HAP-1 (cell line): ENCODE measurements around the gene CAPN9.

Source experiments
- DNase-seq, 2 experiments: peaks; one replicate each; pipeline ENCODE4 v3.0.0-alpha.2; 2016 to 2020; ENCODE audit warnings: low spot score in 2 of 2
- H3K27me3 ChIP-seq: fragments of 250-450 bp; sonication (Bioruptor Pico); 2 replicates; pipeline ENCODE4 v1.5.1; 2020; ENCODE audit warnings: low read depth, mild to moderate bottlenecking, moderate library complexity
- H3K36me3 ChIP-seq: fragments of 250-450 bp; sonication (Bioruptor Pico); replicated peaks from 2 replicates; pipeline ENCODE4 v1.5.1; 2020; ENCODE audit warnings: mild to moderate bottlenecking
- H3K4me1 ChIP-seq: fragments of 250-450 bp; sonication (Bioruptor Pico); 2 replicates; pipeline ENCODE4 v1.5.1; 2020; ENCODE audit warnings: mild to moderate bottlenecking
- H3K4me3 ChIP-seq: fragments of 250-450 bp; sonication (Bioruptor Pico); 2 replicates; pipeline ENCODE4 v1.5.1; 2020; ENCODE audit warnings: mild to moderate bottlenecking, moderate library complexity
- H3K9me3 ChIP-seq: fragments of 250-450 bp; sonication (Bioruptor Pico); 2 replicates; pipeline ENCODE4 v1.5.1; 2020; ENCODE audit warnings: mild to moderate bottlenecking, moderate library complexity
- in situ Hi-C: fragments of 300-500 bp; cut with MboI; formaldehyde crosslinking; loops from 3 replicates; pipeline ENCODE4 v1.14.3; 2020; ENCODE audit warnings: low sequenced_read_pairs, inconsistent platforms, mixed read lengths

Gene CAPN9

GRCh38 chr1:230781594-230781993, 34.4 kb downstream of the CAPN9 start:
- no peak overlapping the region for H3K4me3 ChIP-seq
- H3K4me1 ChIP-seq = peaks cover 26% of the 10 kb centered on the region
- no peaks in the 10 kb centered on the region for H3K9me3 ChIP-seq
- H3K36me3 ChIP-seq = no peaks in the 10 kb centered on the region
- peak in 1 of 2 experiments; percentile 53 for DNase-seq
- in situ Hi-C loops = no loop called here
- H3K27me3 ChIP-seq = no peaks in the 10 kb centered on the region

DNA sequence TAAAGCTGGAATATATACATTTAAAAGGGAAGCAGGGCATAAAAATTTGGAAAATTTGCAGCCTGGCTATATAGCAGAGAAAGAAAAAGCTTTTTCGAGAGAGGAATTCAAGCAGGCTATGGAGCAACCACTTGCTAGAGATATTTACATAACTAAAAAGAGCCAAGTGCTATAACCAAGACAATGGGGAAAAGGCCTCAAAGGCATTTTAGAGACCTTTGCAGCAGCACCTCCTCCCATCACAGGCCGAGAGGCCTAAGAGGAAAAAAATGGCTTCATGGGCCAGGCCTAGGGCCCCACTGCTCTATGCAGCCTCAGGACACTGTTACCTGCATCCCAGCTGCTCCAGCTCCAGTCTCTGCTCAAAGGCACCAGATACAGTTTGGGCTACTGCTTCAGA, 37.0 kb downstream of the CAPN9 start:
- DNase-seq = peak; percentile 41 to 65
- H3K9me3 ChIP-seq = no peaks in the 10 kb centered on the region
- in situ Hi-C loops = no loop called here
- no peaks in the 10 kb centered on the region for H3K27me3 ChIP-seq
- H3K36me3 ChIP-seq = no peaks in the 10 kb centered on the region
- peaks cover 20% of the 10 kb centered on the region for H3K4me1 ChIP-seq
- no peak overlapping the region for H3K4me3 ChIP-seq

GRCh38 chr1:230785636-230786384, 38.6 kb downstream of the CAPN9 start:
- in situ Hi-C loops = no loop called here
- no peaks in the 10 kb centered on the region for H3K27me3 ChIP-seq

GRCh38 chr1:230786385-230786753, 39.2 kb downstream of the CAPN9 start:
- no peaks in the 10 kb centered on the region for H3K27me3 ChIP-seq
- in situ Hi-C loops = no loop called here
- H3K4me1 ChIP-seq = peaks cover 10% of the 10 kb centered on the region
- no peaks in the 10 kb centered on the region for H3K36me3 ChIP-seq
- no peak overlapping the region for H3K4me3 ChIP-seq
- no peak for DNase-seq
- H3K9me3 ChIP-seq = no peaks in the 10 kb centered on the region

More at GRCh38 chr1:230785636-230786384, 38.6 kb downstream of the CAPN9 start:
- Histone ChIP-seq H3K36me3 (no peaks in the 10 kb centered on the region), H3K9me3 (no peaks in the 10 kb centered on the region), H3K4me1 (peaks cover 12% of the 10 kb centered on the region), H3K4me3 (no peak overlapping the region)
- no peak for DNase-seq

DNA sequence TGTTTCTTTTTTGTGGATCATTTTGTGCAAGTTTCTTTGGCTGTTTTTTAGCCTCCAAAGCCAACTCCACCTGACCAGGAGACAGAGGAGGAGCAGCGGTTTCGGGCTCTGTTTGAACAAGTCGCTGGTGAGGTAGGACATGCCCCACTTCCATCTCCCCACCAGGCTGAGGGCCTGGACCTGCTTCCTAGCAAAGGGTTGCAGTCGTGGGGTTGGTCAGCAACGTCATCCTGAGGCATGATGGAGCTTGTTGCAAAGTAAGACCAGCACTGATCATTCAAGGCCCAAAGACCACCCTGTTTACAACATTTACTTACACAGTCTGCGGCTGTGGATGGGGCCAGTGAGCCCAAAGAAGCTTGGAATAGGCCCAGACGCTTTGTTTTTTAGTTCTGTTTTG, 40.3 kb downstream of the CAPN9 start:
- no peaks in the 10 kb centered on the region for H3K27me3 ChIP-seq
- DNase-seq = no peak
- no peak overlapping the region for H3K4me3 ChIP-seq
- H3K4me1 ChIP-seq = peaks cover 9% of the 10 kb centered on the region
- no peaks in the 10 kb centered on the region for H3K36me3 ChIP-seq
- H3K9me3 ChIP-seq = no peaks in the 10 kb centered on the region
- in situ Hi-C loops = no loop called here

DNA sequence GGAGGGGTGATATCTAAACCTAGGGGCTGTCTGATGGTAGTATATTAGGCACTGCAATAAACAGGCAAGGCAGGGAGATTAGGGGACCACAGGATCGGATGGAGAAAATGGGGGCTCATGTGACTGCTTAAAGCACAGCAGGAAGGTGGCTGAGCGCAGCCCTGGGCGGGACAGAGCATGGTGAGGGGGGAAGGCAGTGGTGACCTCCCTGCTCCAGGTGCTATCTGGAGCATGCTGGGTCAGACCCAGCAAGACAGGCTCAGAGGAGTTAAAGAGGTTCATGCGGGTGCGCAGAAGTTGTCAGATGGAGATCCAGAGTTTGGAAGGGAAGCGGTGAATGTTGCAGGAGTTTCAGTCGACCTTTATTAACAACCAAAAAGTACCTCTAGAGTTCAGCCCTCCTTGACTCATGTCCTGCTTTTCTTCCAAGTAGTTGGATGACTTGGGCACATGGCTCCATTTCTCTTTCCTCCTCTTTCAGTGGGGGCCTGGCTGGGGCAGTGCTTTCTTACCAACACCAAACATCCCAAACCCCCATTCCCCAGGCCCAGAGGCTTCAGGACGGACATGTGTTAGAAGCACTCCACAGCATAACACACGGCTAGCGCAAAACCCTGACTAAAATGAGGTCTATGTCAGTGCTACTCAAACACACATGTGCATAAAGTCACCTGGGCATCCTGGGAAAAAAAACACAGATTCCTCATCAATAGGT, 41.5 kb downstream of the CAPN9 start:
- in situ Hi-C loops = no loop called here
- Histone ChIP-seq H3K4me3 (no peak overlapping the region), H3K36me3 (no peaks in the 10 kb centered on the region), H3K4me1 (peaks cover 7% of the 10 kb centered on the region), H3K9me3 (no peaks in the 10 kb centered on the region), H3K27me3 (no peaks in the 10 kb centered on the region)
- DNase-seq = no peak

- no peak for DNase-seq
- H3K4me3 ChIP-seq = no peak overlapping the region
- no peaks in the 10 kb centered on the region for H3K27me3 ChIP-seq
- H3K4me1 ChIP-seq = no peaks in the 10 kb centered on the region
- in situ Hi-C loops = no loop called here
- no peaks in the 10 kb centered on the region for H3K36me3 ChIP-seq
- no peaks in the 10 kb centered on the region for H3K9me3 ChIP-seq
Measured at GRCh38 chr1:230790026-230790425, 42.8 kb downstream of the CAPN9 start.

DNA sequence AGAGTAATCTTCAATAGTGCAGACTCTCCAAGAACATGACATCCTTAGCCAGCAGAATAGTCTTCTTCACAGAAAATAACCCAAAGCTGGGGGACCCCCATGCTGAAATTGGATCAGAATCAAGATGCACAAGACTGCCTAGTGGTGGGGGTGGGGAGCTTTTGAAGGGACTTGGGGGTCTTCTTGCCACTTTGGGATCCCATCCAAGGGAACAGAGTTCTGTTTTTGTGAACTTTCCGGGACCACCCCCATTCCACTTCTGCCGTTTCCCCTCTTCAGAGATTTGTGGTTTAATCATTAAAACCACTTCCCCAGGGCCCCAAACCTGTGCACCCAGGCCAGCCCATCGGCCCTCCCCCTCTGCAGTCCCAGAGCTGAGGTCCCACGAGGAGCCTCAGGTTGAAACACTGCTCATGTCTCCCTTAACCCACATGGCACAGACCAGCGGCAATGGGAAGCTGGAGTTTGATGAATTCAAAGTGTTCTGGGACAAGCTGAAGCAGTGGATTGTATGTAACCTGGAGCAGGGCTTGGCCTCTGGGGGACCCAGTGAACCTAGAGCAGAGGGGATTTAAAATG, 44.9 kb downstream of the CAPN9 start:
- Histone ChIP-seq H3K36me3 (no peaks in the 10 kb centered on the region), H3K27me3 (no peaks in the 10 kb centered on the region), H3K9me3 (no peaks in the 10 kb centered on the region), H3K4me1 (no peaks in the 10 kb centered on the region), H3K4me3 (no peak overlapping the region)
- DNase-seq = no peak
- in situ Hi-C loops = no loop called here

- no peaks in the 10 kb centered on the region for H3K9me3 ChIP-seq
- no peaks in the 10 kb centered on the region for H3K4me1 ChIP-seq
- H3K36me3 ChIP-seq = no peaks in the 10 kb centered on the region
- in situ Hi-C loops = no loop called here
- DNase-seq = no peak
- H3K4me3 ChIP-seq = no peak overlapping the region
- H3K27me3 ChIP-seq = no peaks in the 10 kb centered on the region
Measured at GRCh38 chr1:230792691-230793462, 45.7 kb downstream of the CAPN9 start.

DNA sequence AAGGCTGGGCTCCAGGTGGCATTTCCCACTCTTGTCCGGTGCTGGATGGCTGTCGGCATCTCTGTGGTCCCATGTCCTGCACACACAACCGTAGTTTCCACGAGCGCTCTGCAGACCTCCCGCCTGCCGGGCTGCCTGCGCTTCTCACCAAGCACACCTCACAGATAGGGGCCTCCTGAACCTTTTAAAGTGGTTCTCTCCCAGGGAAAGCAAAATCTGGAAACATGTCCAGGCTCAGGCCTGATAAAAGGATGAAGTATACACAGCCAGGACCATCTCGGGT, 46.2 kb downstream of the CAPN9 start:
- H3K4me3 ChIP-seq = no peak overlapping the region
- no peak for DNase-seq
- no peaks in the 10 kb centered on the region for H3K36me3 ChIP-seq
- no peaks in the 10 kb centered on the region for H3K9me3 ChIP-seq
- no peaks in the 10 kb centered on the region for H3K4me1 ChIP-seq
- no peaks in the 10 kb centered on the region for H3K27me3 ChIP-seq
- in situ Hi-C loops = no loop called here

DNA sequence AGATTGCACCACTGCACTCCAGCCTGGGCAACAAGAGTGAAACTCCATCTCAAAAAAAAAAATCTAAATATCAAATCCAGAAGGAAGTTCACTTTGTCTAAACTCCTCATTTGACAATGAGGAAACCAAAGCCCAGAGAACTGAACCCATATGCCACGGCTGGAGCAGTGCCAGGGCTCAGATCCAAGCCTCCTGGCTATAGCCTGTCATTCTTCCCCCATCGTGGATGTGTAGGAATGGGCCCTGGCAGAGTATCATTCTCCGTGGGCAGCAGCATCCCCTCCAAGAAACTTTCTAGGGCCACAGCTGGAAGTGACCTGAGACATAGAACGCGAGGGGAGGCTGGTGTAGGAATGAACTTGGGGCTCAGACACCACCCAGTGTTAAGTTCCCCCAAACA, 47.2 kb downstream of the CAPN9 start:
- no peak for DNase-seq
- Histone ChIP-seq H3K27me3 (no peaks in the 10 kb centered on the region), H3K4me1 (no peaks in the 10 kb centered on the region), H3K36me3 (no peaks in the 10 kb centered on the region), H3K9me3 (no peaks in the 10 kb centered on the region), H3K4me3 (no peak overlapping the region)
- in situ Hi-C loops = no loop called here

DNA sequence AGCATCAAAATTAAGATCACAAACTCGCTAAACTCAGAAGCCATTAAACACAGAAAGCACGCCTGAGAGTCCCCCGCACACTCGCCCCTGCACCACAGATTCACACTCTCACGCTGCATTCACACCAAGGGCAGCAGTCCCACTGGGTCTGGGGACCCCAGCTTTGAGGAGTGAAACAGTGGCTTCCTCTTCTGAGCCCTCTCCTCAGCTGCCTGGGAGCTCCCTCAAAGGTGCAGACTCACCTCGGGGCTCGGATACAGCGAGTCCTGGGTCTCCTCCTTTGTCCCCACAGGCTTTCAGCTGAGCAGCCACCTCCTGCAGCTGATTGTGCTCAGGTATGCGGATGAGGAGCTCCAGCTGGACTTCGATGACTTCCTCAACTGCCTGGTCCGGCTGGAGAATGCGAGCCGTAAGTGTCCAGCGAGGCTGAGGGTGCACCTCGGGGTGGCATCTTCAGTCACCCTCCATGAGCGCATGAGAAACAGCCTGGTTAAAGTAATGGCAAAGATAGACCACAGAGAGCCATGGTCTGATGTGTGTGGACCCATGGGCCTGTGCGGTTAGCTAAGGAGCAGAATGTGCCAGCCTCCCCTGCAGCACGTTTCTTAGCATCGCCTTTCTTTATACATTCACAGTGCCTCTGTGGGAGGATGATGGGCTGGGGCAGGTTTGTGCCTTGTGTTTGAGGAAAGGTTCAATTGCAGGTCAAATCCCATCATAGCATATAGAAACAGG, 47.9 kb downstream of the CAPN9 start:
- no peak for DNase-seq
- H3K27me3 ChIP-seq = no peaks in the 10 kb centered on the region
- H3K9me3 ChIP-seq = no peaks in the 10 kb centered on the region
- no peak overlapping the region for H3K4me3 ChIP-seq
- in situ Hi-C loops = no loop called here
- H3K4me1 ChIP-seq = no peaks in the 10 kb centered on the region
- no peaks in the 10 kb centered on the region for H3K36me3 ChIP-seq

DNA sequence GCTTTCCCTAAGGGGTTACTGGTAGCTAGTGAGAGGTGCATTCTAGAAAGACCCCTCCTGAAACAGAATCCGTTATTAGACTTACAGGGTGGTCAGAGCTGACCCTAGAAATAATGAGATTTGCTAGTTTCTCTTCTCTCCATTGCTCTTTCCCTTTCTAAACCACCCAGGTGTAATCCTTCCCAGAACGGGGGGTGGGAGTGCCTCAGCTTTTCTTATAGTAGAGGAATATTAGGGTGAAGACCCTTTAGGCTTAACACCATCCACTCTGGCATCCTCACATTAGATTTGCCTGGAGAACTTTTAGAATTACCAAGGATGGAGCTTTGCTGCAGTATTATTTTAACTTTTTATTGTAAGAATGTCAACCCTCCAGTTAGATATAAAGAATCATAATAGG, 49.4 kb downstream of the CAPN9 start:
- Histone ChIP-seq H3K4me1 (no peaks in the 10 kb centered on the region), H3K27me3 (no peaks in the 10 kb centered on the region), H3K9me3 (no peaks in the 10 kb centered on the region), H3K4me3 (no peak overlapping the region), H3K36me3 (no peaks in the 10 kb centered on the region)
- no peak for DNase-seq
- in situ Hi-C loops = no loop called here
